Peyer's patch (tissue), 4 donors: ENCODE measurements around the gene APAF1.

Experiments used
- CTCF ChIP-seq, 6 experiments: fragments of 450-650 bp in 4 of 6; fragments of 200-600 bp in 2 of 6; sonication (generic) in 1 of 6; IDR thresholded peaks; one replicate each; pipeline ENCODE4 v1.5.1; 2017 to 2019; ENCODE audit warnings: antibody characterized with exemption in 6 of 6, mild to moderate bottlenecking in 3 of 6, moderate library complexity in 1 of 6
- POLR2A ChIP-seq, 2 donors: fragments of 450-650 bp; IDR thresholded peaks; one replicate each; pipeline ENCODE4 v1.5.1; 2017; ENCODE audit warnings: antibody characterized with exemption in 2 of 2, mild to moderate bottlenecking in 2 of 2, moderate library complexity in 2 of 2

GRCh38 chr12:98639491-98639890 lies 5.6 kb upstream of the APAF1 start:
- TF ChIP-seq CTCF (IDR thresholded peaks at IDR 0.05) = no peak
- TF ChIP-seq POLR2A (IDR thresholded peaks at IDR 0.05) = no peak
